Activated CD4-positive, alpha-beta T cell treated with anti-CD3 and anti-CD28 coated beads, Interleukin-2, amount 10 ng/mL, durations not matched to agents 24 days and 14 days (primary cell): ENCODE measurements around the gene SUMF1. TPM values are rescaled to one million over a fixed set of nuclear protein-coding genes. Genes with fewer than 3 reads are reported as not detected.

Source experiments
- DNase-seq: peaks from one replicate; pipeline ENCODE4 v3.0.0; 2022
- H3K27ac Mint-ChIP-seq: one replicate; pipeline ENCODE4 v1.8.0; 2022; ENCODE audit warnings: mild to moderate bottlenecking, mixed read lengths
- H3K27me3 Mint-ChIP-seq: one replicate; pipeline ENCODE4 v1.8.0; 2022; ENCODE audit warnings: mixed read lengths
- H3K36me3 Mint-ChIP-seq: one replicate; pipeline ENCODE4 v1.8.0; 2022; ENCODE audit warnings: low read depth, mild to moderate bottlenecking, mixed read lengths
- H3K4me1 Mint-ChIP-seq: one replicate; pipeline ENCODE4 v1.8.0; 2021; ENCODE audit warnings: mixed read lengths
- H3K4me3 Mint-ChIP-seq: one replicate; pipeline ENCODE4 v1.8.0; 2022; ENCODE audit warnings: mild to moderate bottlenecking, moderate library complexity, mixed read lengths
- H3K9me3 Mint-ChIP-seq: one replicate; pipeline ENCODE4 v1.8.0; 2021; ENCODE audit warnings: mixed read lengths
- intact Hi-C: fragments of 100-400 bp; cut with micrococcal nuclease; formaldehyde crosslinking; loops from one replicate; pipeline ENCODE4 v1.15.1; 2023
- total RNA-seq: library from RNA; stranded (reverse); gene quantifications from 2 replicates; pipeline ENCODE4 v1.2.3, GENCODE V29; 2022

The SUMF1 gene
- total RNA-seq, 1 donor from 2014 or later: 7.4 TPM

GRCh38 chr3:4505688-4506558 is 38.9 kb upstream of the SUMF1 start:
- peaks cover 47% of the 10 kb centered on the region for H3K36me3 Mint-ChIP-seq
- H3K4me1 Mint-ChIP-seq: peaks cover 51% of the 10 kb centered on the region
- H3K4me3 Mint-ChIP-seq: peak overlapping the region; percentile 7
- H3K27ac Mint-ChIP-seq: no peak overlapping the region
- DNase-seq: no peak
- H3K27me3 Mint-ChIP-seq: no peaks in the 10 kb centered on the region
- no peaks in the 10 kb centered on the region for H3K9me3 Mint-ChIP-seq
- intact Hi-C loops: no loop called here

DNA sequence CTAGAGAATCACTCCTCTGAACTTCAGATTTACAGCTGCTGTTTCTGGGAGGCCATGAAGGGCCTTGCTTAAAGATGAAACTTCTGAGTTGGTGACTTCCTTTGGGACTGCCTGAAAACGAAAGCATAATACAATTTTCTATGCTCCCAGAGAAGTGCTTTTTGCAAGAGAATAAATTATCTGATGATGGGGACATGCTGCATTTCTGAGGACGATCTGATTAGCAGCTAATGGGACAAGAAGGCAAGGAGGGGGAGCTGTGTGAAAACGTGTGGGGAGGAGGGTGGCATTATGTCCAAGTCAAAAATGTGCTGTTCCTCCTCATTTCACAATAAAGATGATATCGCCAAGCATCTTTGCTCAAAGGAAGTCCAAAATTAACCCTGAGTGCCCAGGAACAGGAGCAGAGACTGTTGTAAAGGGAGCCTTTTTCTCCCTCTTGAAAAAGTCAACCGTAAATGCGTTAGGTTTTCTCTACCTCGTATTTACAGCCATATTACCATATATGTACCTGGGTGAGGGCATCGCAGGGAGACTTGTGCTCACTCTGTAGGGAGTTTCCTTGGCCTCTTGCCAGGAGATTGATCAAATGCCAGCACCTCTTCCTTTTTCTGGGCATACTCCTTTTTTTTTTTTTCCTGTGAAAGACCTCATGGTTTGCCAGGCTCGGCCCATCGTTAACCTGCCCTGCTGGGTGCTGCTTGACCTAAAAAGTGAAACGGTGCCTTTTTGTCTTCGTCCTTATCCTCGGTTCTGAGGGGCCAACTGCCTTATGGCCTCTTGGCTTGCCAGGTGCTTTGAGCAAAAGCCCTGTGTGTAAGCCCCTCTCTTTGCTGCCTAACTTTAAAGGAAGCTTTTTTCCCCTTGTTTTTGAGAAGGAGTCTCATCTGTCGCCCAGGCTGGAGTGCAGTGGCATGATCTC is 37.5 kb upstream of the SUMF1 start:
- peak overlapping the region; percentile 94 for H3K27ac Mint-ChIP-seq
- H3K4me3 Mint-ChIP-seq: peak overlapping the region; percentile 89
- H3K4me1 Mint-ChIP-seq: peaks cover 50% of the 10 kb centered on the region
- intact Hi-C loops: loop anchor here (1.0 kb wide), 1 partner anchor 11 kb away; the partner anchor contains the start of gene ITPR1
- H3K36me3 Mint-ChIP-seq: peaks cover 43% of the 10 kb centered on the region
- H3K27me3 Mint-ChIP-seq: no peaks in the 10 kb centered on the region
- peak; percentile 77 for DNase-seq
- H3K9me3 Mint-ChIP-seq: no peaks in the 10 kb centered on the region

- Mint-ChIP-seq H3K36me3 (peaks cover 41% of the 10 kb centered on the region), H3K4me1 (peaks cover 52% of the 10 kb centered on the region), H3K27me3 (no peaks in the 10 kb centered on the region), H3K27ac (no peak overlapping the region), H3K4me3 (no peak overlapping the region), H3K9me3 (no peaks in the 10 kb centered on the region)
- DNase-seq: no peak
- intact Hi-C loops: no loop called here
Observed at GRCh38 chr3:4503050-4503449, 36.0 kb upstream of the SUMF1 start.

- Mint-ChIP-seq H3K36me3 (peaks cover 43% of the 10 kb centered on the region), H3K4me1 (peaks cover 46% of the 10 kb centered on the region), H3K9me3 (no peaks in the 10 kb centered on the region), H3K4me3 (no peak overlapping the region), H3K27ac (no peak overlapping the region), H3K27me3 (no peaks in the 10 kb centered on the region)
- intact Hi-C loops: no loop called here
- DNase-seq: no peak
Observed at GRCh38 chr3:4501927-4502326, 34.9 kb upstream of the SUMF1 start.

GRCh38 chr3:4501437-4501836 is 34.4 kb upstream of the SUMF1 start:
- H3K4me1 Mint-ChIP-seq: peaks cover 49% of the 10 kb centered on the region

DNA sequence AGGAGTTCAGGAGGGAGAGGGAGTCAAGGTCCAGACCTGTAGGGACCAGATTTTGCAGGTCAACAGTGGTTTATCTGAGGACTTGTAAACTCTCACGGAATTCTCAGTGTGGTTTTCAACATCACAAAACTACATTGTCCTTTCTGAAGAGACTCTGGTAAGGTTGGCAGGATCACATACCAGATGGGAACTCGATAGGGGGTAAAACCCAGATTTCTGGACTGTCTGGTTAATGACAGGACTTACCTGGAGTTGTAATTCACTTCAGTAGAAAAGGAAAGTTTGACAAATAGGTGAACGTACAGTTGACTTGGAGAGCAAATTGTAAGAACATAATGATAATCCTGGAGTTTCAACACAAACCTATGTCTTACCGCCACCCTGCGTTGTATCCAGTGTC is 31.4 kb upstream of the SUMF1 start:
- Mint-ChIP-seq H3K27ac (no peak overlapping the region), H3K4me3 (no peak overlapping the region), H3K4me1 (peaks cover 44% of the 10 kb centered on the region), H3K9me3 (no peaks in the 10 kb centered on the region), H3K27me3 (no peaks in the 10 kb centered on the region), H3K36me3 (peaks cover 46% of the 10 kb centered on the region)
- intact Hi-C loops: loop anchor here (10.0 kb wide), 1 partner anchor 356 kb away; no protein-coding TSS in a partner anchor
- no peak for DNase-seq

More at GRCh38 chr3:4501437-4501836, 34.4 kb upstream of the SUMF1 start:
- no peak overlapping the region for H3K4me3 Mint-ChIP-seq
- no peaks in the 10 kb centered on the region for H3K9me3 Mint-ChIP-seq
- H3K36me3 Mint-ChIP-seq: peaks cover 46% of the 10 kb centered on the region
- intact Hi-C loops: no loop called here
- DNase-seq: no peak
- H3K27ac Mint-ChIP-seq: no peak overlapping the region
- no peaks in the 10 kb centered on the region for H3K27me3 Mint-ChIP-seq

GRCh38 chr3:4497843-4498324 is 30.8 kb upstream of the SUMF1 start:
- Mint-ChIP-seq H3K27me3 (no peaks in the 10 kb centered on the region), H3K4me3 (no peak overlapping the region), H3K9me3 (no peaks in the 10 kb centered on the region), H3K4me1 (peaks cover 39% of the 10 kb centered on the region), H3K27ac (no peak overlapping the region), H3K36me3 (peaks cover 44% of the 10 kb centered on the region)
- intact Hi-C loops: loop anchor here (10.0 kb wide), 1 partner anchor 357 kb away; no protein-coding TSS in a partner anchor
- no peak for DNase-seq

DNA sequence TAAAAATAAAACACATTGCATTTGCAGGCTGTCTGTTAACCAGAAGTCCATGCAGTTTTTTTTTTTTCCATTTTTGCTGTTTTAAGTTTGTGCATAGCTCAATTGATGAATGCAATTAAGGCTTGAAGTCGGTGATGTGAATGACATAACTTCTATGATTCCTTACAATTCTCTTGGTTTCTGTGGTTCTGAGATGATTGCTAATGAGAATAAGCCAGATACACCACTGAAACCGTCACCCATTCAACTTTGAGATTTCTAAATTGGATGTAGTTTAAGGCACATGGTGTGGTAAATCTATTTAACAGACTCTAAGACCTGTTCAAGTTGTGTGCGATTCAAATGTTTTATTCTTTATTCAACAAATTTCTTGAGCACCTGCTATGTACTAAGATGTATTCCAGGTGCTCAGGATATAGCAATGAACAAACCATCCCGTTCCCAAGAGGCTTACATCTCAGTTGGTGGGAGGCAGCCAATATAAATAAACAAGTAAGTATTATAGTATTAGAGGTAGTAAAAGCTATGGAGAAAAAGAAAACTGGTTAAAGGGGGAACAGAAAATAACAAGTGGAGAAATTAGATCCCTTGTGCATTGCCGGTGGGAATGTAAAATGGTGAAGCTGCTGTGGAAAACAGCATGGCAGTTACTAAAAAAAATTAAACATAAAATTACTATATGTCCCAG is 30.1 kb upstream of the SUMF1 start:
- peaks cover 42% of the 10 kb centered on the region for H3K4me1 Mint-ChIP-seq
- no peak for DNase-seq
- H3K27me3 Mint-ChIP-seq: peaks cover 3% of the 10 kb centered on the region
- intact Hi-C loops: loop anchor here (10.0 kb wide), 1 partner anchor 358 kb away; no protein-coding TSS in a partner anchor
- H3K9me3 Mint-ChIP-seq: no peaks in the 10 kb centered on the region
- no peak overlapping the region for H3K27ac Mint-ChIP-seq
- peak overlapping the region; percentile 92 for H3K4me3 Mint-ChIP-seq
- H3K36me3 Mint-ChIP-seq: peaks cover 44% of the 10 kb centered on the region

- Mint-ChIP-seq H3K36me3 (peaks cover 37% of the 10 kb centered on the region), H3K9me3 (no peaks in the 10 kb centered on the region), H3K27me3 (peaks cover 10% of the 10 kb centered on the region), H3K4me3 (peak overlapping the region; percentile 92), H3K4me1 (peaks cover 43% of the 10 kb centered on the region), H3K27ac (peak overlapping the region; percentile 17)
- intact Hi-C loops: loop anchor here (10.0 kb wide), 1 partner anchor 359 kb away; no protein-coding TSS in a partner anchor
- no peak for DNase-seq
Observed at GRCh38 chr3:4496087-4496452, 29.0 kb upstream of the SUMF1 start.

GRCh38 chr3:4495294-4496086 is 28.4 kb upstream of the SUMF1 start:
- H3K27ac Mint-ChIP-seq: peak overlapping the region; percentile 60
- DNase-seq: no peak
- peaks cover 15% of the 10 kb centered on the region for H3K27me3 Mint-ChIP-seq
- no peaks in the 10 kb centered on the region for H3K9me3 Mint-ChIP-seq
- peaks cover 35% of the 10 kb centered on the region for H3K36me3 Mint-ChIP-seq
- intact Hi-C loops: loop anchor here (2.0 to 10.0 kb wide), 2 partner anchors 23 to 359 kb away; no protein-coding TSS in a partner anchor
- peaks cover 44% of the 10 kb centered on the region for H3K4me1 Mint-ChIP-seq
- peak overlapping the region; percentile 92 for H3K4me3 Mint-ChIP-seq

- Mint-ChIP-seq H3K27me3 (peaks cover 19% of the 10 kb centered on the region), H3K27ac (peak overlapping the region; percentile 91), H3K36me3 (peaks cover 30% of the 10 kb centered on the region), H3K4me3 (peak overlapping the region; percentile 92), H3K9me3 (no peaks in the 10 kb centered on the region), H3K4me1 (peaks cover 43% of the 10 kb centered on the region)
- peak; percentile 62 for DNase-seq
- intact Hi-C loops: loop anchor here (2.0 to 10.0 kb wide), 5 partner anchors 24 to 1368 kb away; partner anchors contain the start of gene TRNT1
Observed at GRCh38 chr3:4494895-4495264, 27.8 kb upstream of the SUMF1 start.
